A549 treated with dexamethasone at 1 μM for 4 hours (cell line): ENCODE results near the gene SUGP1. TPM values are rescaled to one million over a fixed set of nuclear protein-coding genes. Genes with fewer than 3 reads are reported as not detected.

Experiments
- total RNA-seq: library from RNA; stranded (reverse); fragments of 200-300 nt; extraction: Qiagen RNA extraction; gene quantifications from 5 replicates; pipeline ENCODE4 v1.2.3, GENCODE V29; 2022

SUGP1 gene, protein sequence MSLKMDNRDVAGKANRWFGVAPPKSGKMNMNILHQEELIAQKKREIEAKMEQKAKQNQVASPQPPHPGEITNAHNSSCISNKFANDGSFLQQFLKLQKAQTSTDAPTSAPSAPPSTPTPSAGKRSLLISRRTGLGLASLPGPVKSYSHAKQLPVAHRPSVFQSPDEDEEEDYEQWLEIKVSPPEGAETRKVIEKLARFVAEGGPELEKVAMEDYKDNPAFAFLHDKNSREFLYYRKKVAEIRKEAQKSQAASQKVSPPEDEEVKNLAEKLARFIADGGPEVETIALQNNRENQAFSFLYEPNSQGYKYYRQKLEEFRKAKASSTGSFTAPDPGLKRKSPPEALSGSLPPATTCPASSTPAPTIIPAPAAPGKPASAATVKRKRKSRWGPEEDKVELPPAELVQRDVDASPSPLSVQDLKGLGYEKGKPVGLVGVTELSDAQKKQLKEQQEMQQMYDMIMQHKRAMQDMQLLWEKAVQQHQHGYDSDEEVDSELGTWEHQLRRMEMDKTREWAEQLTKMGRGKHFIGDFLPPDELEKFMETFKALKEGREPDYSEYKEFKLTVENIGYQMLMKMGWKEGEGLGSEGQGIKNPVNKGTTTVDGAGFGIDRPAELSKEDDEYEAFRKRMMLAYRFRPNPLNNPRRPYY
- 22.6 to 26.0 TPM (median 23.8 TPM) in 5 replicates for total RNA-seq

DNA sequence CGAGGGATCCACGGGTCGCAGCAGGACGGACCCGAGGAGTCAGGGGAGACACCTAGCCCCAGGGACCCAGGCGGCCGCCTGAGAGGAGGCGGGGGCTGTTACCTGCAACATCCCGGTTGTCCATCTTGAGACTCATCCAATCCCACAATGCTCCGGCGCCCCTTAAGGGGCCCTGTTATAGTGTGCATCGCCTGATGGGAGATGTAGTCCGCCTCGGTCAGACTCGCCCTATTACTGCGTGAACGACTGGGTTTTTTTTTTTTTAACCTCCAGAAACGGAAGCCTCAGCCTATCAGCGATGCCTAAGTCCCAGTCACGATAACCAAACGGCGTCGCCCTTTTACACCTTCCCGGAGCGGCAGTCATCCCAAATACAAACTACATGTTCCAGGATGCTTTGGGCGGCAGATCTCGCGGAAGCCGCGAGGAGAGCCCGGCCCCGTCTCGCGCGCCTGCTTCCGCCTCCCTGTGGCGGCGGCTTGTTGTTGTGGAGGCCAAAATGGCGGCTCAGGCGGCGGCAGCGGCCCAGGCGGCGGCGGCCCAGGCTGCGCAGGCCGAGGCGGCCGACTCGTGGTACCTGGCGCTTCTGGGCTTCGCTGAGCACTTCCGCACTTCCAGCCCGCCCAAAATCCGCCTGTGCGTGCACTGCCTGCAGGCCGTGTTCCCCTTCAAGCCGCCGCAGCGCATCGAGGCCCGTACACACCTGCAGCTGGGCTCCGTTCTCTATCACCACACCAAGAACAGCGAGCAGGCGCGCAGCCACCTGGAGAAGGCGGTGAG, at the start of gene SUGP1, which contains the start of gene MAU2:
Gene SUGP1, minus strand, starts transcription at position 149 of the 780 bp plus-strand sequence. Its CDS starts 13 bp downstream, at position 136.
Gene MAU2, plus strand, starts transcription at position 469 of the 780 bp plus-strand sequence. Its CDS starts 31 bp downstream, at position 500.

Other genes with a start within 250 kb of the SUGP1 start
- 16.3 to 27.9 TPM (median 26.3 TPM) in 5 replicates for gene TMEM161A, start 182.0 kb downstream of the SUGP1 start, total RNA-seq
- gene MEF2B, start 150.2 kb downstream of the SUGP1 start, total RNA-seq, result 0.21 to 0.83 TPM (median 0.41 TPM) in 5 replicates
- 7.1 to 12.3 TPM (median 11.0 TPM) in 5 replicates for gene BORCS8, start 128.4 kb downstream of the SUGP1 start, total RNA-seq
- 33.5 to 47.1 TPM (median 40.5 TPM) in 5 replicates for gene RFXANK, start 128.3 kb downstream of the SUGP1 start, total RNA-seq
- 26.1 to 28.9 TPM (median 27.0 TPM) in 5 replicates for gene NR2C2AP, start 117.1 kb downstream of the SUGP1 start, total RNA-seq
- 0.04 to 0.15 TPM (median 0.06 TPM) in 5 replicates for gene NCAN, start 108.6 kb downstream of the SUGP1 start, total RNA-seq
- 0.36 to 0.70 TPM (median 0.44 TPM) in 5 replicates for gene TM6SF2, start 47.2 kb downstream of the SUGP1 start, total RNA-seq
- 9.0 to 14.4 TPM (median 12.5 TPM) in 5 replicates for gene MAU2, start 320 bp upstream of the SUGP1 start, total RNA-seq
- gene GATAD2A, start 85.2 kb upstream of the SUGP1 start, total RNA-seq, result 32.0 to 60.9 TPM (median 58.7 TPM) in 5 replicates
- 1.0 to 2.1 TPM (median 1.6 TPM) in 5 replicates for gene TSSK6, start 195.0 kb upstream of the SUGP1 start, total RNA-seq
- 131 to 208 TPM (median 148 TPM) in 5 replicates for gene NDUFA13, start 195.7 kb upstream of the SUGP1 start, total RNA-seq
- gene YJEFN3, start 208.4 kb upstream of the SUGP1 start, total RNA-seq, result 0.94 to 4.2 TPM (median 3.4 TPM) in 5 replicates
- gene CILP2, start 217.8 kb upstream of the SUGP1 start, total RNA-seq, result 0.11 to 0.31 TPM (median 0.18 TPM) in 5 replicates